ENCODE measurements around the gene PRC1. TPM values are rescaled to one million over a fixed set of nuclear protein-coding genes. Genes with fewer than 3 reads are reported as not detected.

PRC1 gene
- total RNA-seq, 1 donor, result 17.7 TPM

DNA sequence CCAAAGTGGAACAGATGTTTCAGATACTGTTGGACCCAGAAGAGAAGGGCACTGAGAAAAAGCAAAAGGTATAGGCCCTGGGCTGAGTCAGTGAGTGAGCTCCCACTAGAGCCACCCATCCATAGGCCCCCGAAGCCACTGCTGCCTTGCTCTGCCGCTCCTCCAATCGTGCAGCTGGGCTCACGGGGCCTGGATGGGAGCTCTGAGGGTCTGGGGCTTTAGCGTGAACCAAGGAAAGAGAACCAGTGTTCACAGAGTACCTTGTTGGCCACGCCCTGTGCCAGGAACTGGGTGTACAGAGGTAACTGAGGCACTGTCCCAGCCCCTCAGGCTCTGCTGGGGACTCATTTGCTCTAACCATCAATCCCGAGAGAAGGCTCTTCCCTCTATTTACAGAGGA lies 54.6 kb downstream of the PRC1 start:
- Histone ChIP-seq H3K4me2 (ENCODE audit: insufficient read depth, low read length) (no peak overlapping the region), H3K36me3 (ENCODE audit: insufficient read depth, low read length) (peaks cover 73% of the 10 kb centered on the region), H3K4me3 (ENCODE audit: insufficient read depth, low read length) (no peak overlapping the region), H4K20me1 (ENCODE audit: insufficient read depth, low read length) (peaks cover 6% of the 10 kb centered on the region), H3K79me2 (ENCODE audit: insufficient read depth, low read length) (peaks cover 22% of the 10 kb centered on the region), H3K4me1 (ENCODE audit: insufficient read depth, low read length) (peaks cover 12% of the 10 kb centered on the region), H3K27ac (ENCODE audit: low read depth, low read length) (no peak overlapping the region), H3K27me3 (ENCODE audit: insufficient read depth, low read length) (no peaks in the 10 kb centered on the region), H3K9me3 (ENCODE audit: low read depth, low read length) (no peaks in the 10 kb centered on the region), H2AFZ (ENCODE audit: low read length) (no peak overlapping the region)
- no peak for DNase-seq (ENCODE audit: insufficient read length, low spot score, missing footprints)
- TF ChIP-seq, protein P1, sequence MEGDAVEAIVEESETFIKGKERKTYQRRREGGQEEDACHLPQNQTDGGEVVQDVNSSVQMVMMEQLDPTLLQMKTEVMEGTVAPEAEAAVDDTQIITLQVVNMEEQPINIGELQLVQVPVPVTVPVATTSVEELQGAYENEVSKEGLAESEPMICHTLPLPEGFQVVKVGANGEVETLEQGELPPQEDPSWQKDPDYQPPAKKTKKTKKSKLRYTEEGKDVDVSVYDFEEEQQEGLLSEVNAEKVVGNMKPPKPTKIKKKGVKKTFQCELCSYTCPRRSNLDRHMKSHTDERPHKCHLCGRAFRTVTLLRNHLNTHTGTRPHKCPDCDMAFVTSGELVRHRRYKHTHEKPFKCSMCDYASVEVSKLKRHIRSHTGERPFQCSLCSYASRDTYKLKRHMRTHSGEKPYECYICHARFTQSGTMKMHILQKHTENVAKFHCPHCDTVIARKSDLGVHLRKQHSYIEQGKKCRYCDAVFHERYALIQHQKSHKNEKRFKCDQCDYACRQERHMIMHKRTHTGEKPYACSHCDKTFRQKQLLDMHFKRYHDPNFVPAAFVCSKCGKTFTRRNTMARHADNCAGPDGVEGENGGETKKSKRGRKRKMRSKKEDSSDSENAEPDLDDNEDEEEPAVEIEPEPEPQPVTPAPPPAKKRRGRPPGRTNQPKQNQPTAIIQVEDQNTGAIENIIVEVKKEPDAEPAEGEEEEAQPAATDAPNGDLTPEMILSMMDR (IDR thresholded peaks at IDR 0.05; ENCODE audit: extremely low read depth, low read depth, low read length), result no peak

DNA sequence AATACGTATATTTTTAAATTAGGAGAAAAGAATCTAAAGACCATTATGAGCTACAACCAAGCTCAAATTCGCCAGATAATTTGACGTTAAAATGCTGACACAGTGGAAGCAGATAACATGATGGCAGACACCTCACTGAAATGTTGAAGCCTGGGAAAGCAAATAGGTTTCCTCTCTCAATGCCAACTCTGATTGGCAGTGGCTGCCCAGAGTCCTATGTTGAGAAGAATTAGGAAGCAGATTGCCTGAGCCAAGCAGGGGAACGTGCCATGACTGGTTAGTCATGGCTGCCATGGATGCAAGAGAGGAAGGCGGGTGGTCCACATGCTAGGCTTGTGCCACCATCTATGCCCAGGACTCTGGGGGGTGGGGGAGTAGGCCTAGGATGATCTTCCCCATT lies 56.1 kb downstream of the PRC1 start:
- Histone ChIP-seq H3K4me3 (ENCODE audit: insufficient read depth, low read length) (no peak overlapping the region), H3K27ac (ENCODE audit: low read depth, low read length) (no peak overlapping the region), H3K36me3 (ENCODE audit: insufficient read depth, low read length) (peaks cover 60% of the 10 kb centered on the region), H2AFZ (ENCODE audit: low read length) (no peak overlapping the region), H3K27me3 (ENCODE audit: insufficient read depth, low read length) (no peaks in the 10 kb centered on the region), H3K4me2 (ENCODE audit: insufficient read depth, low read length) (no peak overlapping the region), H3K79me2 (ENCODE audit: insufficient read depth, low read length) (peaks cover 22% of the 10 kb centered on the region), H3K4me1 (ENCODE audit: insufficient read depth, low read length) (peaks cover 22% of the 10 kb centered on the region), H3K9me3 (ENCODE audit: low read depth, low read length) (no peaks in the 10 kb centered on the region), H4K20me1 (ENCODE audit: insufficient read depth, low read length) (peaks cover 6% of the 10 kb centered on the region)
- DNase-seq (ENCODE audit: insufficient read length, low spot score, missing footprints), result peak; percentile 19
- TF ChIP-seq, protein P1 (IDR thresholded peaks at IDR 0.05; ENCODE audit: extremely low read depth, low read depth, low read length), result no peak

DNA sequence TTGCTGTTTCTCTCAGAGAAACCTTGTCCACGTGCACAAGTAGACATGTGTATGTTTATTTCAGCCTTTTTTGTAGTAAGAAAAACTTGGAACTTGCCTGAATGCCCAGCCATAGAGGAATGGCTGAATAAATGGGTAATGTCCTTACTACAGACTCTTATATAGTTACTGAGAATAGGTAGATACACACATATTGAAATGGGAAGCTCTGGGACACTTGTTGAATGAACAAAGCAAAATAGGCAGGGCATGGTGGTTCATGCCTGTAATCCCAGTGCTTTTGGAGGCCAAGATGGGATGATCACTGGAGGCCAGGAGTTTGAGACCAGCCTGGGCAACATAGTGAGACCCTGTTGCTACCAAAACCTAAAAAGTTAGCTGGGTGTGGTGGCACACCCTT lies 57.5 kb downstream of the PRC1 start:
- peaks cover 6% of the 10 kb centered on the region for H4K20me1 ChIP-seq (ENCODE audit: insufficient read depth, low read length)
- peaks cover 25% of the 10 kb centered on the region for H3K79me2 ChIP-seq (ENCODE audit: insufficient read depth, low read length)
- TF ChIP-seq, protein P1 (IDR thresholded peaks at IDR 0.05; ENCODE audit: extremely low read depth, low read depth, low read length), result no peak
- no peaks in the 10 kb centered on the region for H3K27me3 ChIP-seq (ENCODE audit: insufficient read depth, low read length)
- peaks cover 28% of the 10 kb centered on the region for H3K4me1 ChIP-seq (ENCODE audit: insufficient read depth, low read length)
- peak; percentile 56 for DNase-seq (ENCODE audit: insufficient read length, low spot score, missing footprints)
- no peak overlapping the region for H3K27ac ChIP-seq (ENCODE audit: low read depth, low read length)
- H3K4me3 ChIP-seq (ENCODE audit: insufficient read depth, low read length), result no peak overlapping the region
- H3K9me3 ChIP-seq (ENCODE audit: low read depth, low read length), result no peaks in the 10 kb centered on the region
- H3K36me3 ChIP-seq (ENCODE audit: insufficient read depth, low read length), result peaks cover 46% of the 10 kb centered on the region
- no peak overlapping the region for H2AFZ ChIP-seq (ENCODE audit: low read length)
- H3K4me2 ChIP-seq (ENCODE audit: insufficient read depth, low read length), result peak overlapping the region; percentile 77

DNA sequence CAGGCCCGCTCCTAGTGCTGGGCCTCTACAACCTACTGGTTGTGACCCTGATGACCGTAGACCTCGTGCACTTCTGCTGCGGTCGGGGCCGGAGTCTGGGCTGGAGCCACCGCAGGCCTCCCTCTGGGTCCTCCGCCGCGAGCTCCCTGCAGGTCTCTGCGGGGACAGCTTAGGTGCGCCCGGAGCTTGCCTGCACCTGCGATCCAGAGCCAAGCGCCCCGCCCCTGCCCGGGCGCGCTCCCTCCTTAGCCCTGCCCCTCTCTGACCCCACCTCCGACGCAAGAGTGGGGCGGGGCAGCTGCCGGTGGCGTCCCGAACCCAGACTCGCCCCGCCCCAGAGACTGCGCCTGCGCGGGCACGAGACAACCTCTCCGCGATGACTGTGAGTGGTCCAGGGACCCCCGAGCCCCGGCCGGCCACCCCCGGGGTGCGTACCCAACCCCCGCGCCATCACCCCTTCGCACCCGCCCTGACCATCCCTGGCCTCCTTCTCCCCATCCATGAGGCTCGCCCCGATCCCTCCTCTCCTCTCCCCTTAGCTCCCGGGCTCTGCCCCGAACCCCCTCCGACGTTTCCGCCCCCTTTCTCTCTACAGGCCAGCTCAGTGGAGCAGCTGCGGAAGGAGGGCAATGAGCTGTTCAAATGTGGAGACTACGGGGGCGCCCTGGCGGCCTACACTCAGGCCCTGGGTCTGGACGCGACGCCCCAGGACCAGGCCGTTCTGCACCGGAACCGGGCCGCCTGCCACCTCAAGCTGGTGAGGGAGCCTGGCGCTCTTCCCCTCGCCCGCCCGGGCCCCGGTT lies 59.2 kb downstream of the PRC1 start, which contains the start of gene UNC45A:
Gene UNC45A (plus strand): TSS at position 337 of the 803 bp plus-strand sequence. CDS start 40 bp downstream, at position 377.
- Histone ChIP-seq H3K27ac (ENCODE audit: low read depth, low read length) (peak within 1 kb of the TSS; percentile 64), H4K20me1 (ENCODE audit: insufficient read depth, low read length) (peaks cover 5% of the 10 kb centered on the region), H3K4me2 (ENCODE audit: insufficient read depth, low read length) (peak within 1 kb of the TSS; percentile 77), H3K27me3 (ENCODE audit: insufficient read depth, low read length) (no peaks in the 10 kb centered on the region), H3K4me1 (ENCODE audit: insufficient read depth, low read length) (peaks cover 36% of the 10 kb centered on the region), H3K4me3 (ENCODE audit: insufficient read depth, low read length) (peak within 1 kb of the TSS; percentile 86), H3K9me3 (ENCODE audit: low read depth, low read length) (no peaks in the 10 kb centered on the region), H3K36me3 (ENCODE audit: insufficient read depth, low read length) (peaks cover 33% of the 10 kb centered on the region), H3K79me2 (ENCODE audit: insufficient read depth, low read length) (peaks cover 26% of the 10 kb centered on the region), H2AFZ (ENCODE audit: low read length) (peak within 1 kb of the TSS; percentile 82)
- TF ChIP-seq, protein P1 (IDR thresholded peaks at IDR 0.05; ENCODE audit: extremely low read depth, low read depth, low read length), result no peak
- peak; percentile 98 for DNase-seq (ENCODE audit: insufficient read length, low spot score, missing footprints)
